HG03354 (cell line): Measurements from ENCODE around the gene HBA1.
"Not testable (repeated sequence)": the region's sequence is repeated elsewhere in the genome, so short reads cannot be mapped to it uniquely, and the experiment has no call there.

Source experiments
- ATAC-seq: cut with Tn5 transposase; IDR thresholded peaks from one replicate; pipeline ENCODE4 v1.9.1; 2021; ENCODE audit warnings: mild to moderate bottlenecking; ENCODE audit not compliant: unreplicated experiment, poor library complexity, severe bottlenecking

HBA1 gene

DNA sequence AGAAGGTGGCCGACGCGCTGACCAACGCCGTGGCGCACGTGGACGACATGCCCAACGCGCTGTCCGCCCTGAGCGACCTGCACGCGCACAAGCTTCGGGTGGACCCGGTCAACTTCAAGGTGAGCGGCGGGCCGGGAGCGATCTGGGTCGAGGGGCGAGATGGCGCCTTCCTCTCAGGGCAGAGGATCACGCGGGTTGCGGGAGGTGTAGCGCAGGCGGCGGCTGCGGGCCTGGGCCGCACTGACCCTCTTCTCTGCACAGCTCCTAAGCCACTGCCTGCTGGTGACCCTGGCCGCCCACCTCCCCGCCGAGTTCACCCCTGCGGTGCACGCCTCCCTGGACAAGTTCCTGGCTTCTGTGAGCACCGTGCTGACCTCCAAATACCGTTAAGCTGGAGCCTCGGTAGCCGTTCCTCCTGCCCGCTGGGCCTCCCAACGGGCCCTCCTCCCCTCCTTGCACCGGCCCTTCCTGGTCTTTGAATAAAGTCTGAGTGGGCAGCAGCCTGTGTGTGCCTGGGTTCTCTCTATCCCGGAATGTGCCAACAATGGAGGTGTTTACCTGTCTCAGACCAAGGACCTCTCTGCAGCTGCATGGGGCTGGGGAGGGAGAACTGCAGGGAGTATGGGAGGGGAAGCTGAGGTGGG is 3.1 kb upstream of the HBA1 start:
- ATAC-seq = not testable (repeated sequence)

DNA sequence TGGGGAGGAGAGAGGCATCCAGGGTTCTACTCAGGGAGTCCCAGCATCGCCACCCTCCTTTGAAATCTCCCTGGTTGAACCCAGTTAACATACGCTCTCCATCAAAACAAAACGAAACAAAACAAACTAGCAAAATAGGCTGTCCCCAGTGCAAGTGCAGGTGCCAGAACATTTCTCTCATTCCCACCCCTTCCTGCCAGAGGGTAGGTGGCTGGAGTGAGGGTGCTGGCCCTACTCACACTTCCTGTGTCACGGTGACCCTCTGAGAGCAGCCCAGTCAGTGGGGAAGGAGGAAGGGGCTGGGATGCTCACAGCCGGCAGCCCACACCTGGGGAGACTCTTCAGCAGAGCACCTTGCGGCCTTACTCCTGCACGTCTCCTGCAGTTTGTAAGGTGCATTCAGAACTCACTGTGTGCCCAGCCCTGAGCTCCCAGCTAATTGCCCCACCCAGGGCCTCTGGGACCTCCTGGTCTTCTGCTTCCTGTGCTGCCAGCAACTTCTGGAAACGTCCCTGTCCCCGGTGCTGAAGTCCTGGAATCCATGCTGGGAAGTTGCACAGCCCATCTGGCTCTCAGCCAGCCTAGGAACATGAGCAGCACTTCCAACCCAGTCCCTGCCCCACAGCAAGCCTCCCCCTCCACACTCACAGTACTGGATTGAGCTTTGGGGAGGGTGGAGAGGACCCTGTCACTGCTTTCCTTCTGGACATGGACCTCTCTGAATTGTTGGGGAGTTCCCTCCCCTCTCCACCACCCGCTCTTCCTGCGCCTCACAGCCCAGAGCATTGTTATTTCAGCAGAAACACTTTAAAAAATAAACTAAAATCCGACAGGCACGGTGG is 2.3 kb upstream of the HBA1 start:
- not testable (repeated sequence) for ATAC-seq

DNA sequence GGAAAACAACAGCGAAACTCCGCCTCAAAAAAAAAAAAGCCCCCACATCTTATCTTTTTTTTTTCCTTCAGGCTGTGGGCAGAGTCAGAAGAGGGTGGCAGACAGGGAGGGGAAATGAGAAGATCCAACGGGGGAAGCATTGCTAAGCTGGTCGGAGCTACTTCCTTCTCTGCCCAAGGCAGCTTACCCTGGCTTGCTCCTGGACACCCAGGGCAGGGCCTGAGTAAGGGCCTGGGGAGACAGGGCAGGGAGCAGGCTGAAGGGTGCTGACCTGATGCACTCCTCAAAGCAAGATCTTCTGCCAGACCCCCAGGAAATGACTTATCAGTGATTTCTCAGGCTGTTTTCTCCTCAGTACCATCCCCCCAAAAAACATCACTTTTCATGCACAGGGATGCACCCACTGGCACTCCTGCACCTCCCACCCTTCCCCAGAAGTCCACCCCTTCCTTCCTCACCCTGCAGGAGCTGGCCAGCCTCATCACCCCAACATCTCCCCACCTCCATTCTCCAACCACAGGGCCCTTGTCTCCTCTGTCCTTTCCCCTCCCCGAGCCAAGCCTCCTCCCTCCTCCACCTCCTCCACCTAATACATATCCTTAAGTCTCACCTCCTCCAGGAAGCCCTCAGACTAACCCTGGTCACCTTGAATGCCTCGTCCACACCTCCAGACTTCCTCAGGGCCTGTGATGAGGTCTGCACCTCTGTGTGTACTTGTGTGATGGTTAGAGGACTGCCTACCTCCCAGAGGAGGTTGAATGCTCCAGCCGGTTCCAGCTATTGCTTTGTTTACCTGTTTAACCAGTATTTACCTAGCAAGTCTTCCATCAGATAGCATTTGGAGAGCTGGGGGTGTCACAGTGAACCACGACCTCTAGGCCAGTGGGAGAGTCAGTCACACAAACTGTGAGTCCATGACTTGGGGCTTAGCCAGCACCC is 1.2 kb upstream of the HBA1 start:
- no peak for ATAC-seq

DNA sequence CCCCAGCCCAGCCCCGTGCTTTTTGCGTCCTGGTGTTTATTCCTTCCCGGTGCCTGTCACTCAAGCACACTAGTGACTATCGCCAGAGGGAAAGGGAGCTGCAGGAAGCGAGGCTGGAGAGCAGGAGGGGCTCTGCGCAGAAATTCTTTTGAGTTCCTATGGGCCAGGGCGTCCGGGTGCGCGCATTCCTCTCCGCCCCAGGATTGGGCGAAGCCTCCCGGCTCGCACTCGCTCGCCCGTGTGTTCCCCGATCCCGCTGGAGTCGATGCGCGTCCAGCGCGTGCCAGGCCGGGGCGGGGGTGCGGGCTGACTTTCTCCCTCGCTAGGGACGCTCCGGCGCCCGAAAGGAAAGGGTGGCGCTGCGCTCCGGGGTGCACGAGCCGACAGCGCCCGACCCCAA is 474 bp upstream of the HBA1 start:
- ATAC-seq = not testable (repeated sequence)

DNA sequence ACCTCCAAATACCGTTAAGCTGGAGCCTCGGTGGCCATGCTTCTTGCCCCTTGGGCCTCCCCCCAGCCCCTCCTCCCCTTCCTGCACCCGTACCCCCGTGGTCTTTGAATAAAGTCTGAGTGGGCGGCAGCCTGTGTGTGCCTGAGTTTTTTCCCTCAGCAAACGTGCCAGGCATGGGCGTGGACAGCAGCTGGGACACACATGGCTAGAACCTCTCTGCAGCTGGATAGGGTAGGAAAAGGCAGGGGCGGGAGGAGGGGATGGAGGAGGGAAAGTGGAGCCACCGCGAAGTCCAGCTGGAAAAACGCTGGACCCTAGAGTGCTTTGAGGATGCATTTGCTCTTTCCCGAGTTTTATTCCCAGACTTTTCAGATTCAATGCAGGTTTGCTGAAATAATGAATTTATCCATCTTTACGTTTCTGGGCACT is 928 bp downstream of the HBA1 start:
- no peak for ATAC-seq

DNA sequence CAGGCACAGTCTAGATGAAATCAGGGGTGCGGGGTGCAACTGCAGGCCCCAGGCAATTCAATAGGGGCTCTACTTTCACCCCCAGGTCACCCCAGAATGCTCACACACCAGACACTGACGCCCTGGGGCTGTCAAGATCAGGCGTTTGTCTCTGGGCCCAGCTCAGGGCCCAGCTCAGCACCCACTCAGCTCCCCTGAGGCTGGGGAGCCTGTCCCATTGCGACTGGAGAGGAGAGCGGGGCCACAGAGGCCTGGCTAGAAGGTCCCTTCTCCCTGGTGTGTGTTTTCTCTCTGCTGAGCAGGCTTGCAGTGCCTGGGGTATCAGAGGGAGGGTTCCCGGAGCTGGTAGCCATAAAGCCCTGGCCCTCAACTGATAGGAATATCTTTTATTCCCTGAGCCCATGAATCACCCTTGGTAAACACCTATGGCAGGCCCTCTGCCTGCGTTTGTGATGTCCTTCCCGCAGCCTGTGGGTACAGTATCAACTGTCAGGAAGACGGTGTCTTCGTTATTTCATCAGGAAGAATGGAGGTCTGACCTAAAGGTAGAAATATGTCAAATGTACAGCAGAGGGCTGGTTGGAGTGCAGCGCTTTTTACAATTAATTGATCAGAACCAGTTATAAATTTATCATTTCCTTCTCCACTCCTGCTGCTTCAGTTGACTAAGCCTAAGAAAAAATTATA is 1.6 kb downstream of the HBA1 start:
- no peak for ATAC-seq

DNA sequence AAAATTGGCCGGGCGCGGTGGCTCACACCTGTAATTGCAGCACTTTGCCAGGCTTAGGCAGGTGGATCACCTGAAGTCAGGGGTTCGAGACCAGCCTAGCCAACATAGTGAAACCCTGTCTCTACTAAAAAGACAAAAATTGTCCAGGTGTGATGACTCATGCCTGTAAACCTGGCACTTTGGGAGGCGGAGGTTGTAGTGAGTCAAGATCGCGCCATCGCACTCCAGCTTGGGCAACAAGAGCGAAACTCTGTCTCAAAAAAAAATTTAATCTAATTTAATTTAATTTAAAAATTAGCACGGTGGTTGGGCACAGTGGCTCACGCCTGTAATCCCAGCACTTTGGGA is 2.2 kb downstream of the HBA1 start:
- no peak for ATAC-seq

DNA sequence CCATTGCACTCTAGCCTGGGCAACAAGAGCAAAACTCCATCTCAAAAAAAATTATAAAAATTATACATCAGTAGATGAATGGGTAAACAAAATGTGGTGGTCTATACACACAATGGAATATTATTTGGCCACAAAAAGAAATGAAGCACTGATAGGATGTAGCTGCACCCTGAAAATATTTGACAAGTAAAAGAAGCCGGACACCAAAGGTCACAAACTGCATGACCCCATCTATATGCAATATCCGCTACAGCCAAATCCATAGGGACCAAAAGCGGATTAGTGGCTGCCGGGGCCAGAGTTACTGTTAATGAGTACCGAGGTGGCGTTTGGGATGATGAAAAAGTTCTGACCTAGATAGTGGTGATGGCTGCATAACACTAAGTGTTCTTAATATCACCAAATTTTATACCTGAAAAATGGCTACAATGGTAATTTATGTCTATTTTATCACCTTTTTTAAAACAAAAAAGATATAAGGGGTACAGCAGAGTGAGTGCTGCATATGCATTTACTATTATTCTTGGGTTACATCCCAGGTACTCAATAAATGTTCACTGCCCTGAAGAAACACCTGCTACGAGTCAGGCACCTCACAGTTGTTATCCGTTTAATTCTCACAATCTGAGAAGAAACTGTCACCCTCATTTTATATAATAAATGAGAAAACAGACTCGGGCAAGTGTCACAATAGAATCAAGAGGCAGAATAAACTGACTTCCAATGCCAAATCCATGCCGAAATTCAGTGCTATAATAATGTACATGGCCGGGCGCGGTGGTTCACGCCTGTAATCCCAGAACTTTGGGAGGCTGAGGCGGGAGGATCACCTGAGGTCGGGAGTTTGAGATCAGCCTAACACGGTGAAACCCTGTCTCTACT is 3.0 kb downstream of the HBA1 start:
- ATAC-seq = no peak

DNA sequence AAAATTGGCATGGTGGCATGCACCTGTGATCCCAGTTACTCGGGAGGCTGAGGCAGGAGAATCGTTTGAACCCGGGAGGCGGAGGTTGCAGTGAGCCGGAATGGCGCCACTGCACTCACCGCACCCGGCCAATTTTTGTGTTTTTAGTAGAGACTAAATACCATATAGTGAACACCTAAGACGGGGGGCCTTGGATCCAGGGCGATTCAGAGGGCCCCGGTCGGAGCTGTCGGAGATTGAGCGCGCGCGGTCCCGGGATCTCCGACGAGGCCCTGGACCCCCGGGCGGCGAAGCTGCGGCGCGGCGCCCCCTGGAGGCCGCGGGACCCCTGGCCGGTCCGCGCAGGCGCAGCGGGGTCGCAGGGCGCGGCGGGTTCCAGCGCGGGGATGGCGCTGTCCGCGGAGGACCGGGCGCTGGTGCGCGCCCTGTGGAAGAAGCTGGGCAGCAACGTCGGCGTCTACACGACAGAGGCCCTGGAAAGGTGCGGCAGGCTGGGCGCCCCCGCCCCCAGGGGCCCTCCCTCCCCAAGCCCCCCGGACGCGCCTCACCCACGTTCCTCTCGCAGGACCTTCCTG is 3.7 kb downstream of the HBA1 start, which contains the start of gene HBQ1:
HBQ1 (plus strand) TSS at position 359 of the 575 bp plus-strand sequence; CDS start at position 387, 28 bp downstream.
- no peak for ATAC-seq

DNA sequence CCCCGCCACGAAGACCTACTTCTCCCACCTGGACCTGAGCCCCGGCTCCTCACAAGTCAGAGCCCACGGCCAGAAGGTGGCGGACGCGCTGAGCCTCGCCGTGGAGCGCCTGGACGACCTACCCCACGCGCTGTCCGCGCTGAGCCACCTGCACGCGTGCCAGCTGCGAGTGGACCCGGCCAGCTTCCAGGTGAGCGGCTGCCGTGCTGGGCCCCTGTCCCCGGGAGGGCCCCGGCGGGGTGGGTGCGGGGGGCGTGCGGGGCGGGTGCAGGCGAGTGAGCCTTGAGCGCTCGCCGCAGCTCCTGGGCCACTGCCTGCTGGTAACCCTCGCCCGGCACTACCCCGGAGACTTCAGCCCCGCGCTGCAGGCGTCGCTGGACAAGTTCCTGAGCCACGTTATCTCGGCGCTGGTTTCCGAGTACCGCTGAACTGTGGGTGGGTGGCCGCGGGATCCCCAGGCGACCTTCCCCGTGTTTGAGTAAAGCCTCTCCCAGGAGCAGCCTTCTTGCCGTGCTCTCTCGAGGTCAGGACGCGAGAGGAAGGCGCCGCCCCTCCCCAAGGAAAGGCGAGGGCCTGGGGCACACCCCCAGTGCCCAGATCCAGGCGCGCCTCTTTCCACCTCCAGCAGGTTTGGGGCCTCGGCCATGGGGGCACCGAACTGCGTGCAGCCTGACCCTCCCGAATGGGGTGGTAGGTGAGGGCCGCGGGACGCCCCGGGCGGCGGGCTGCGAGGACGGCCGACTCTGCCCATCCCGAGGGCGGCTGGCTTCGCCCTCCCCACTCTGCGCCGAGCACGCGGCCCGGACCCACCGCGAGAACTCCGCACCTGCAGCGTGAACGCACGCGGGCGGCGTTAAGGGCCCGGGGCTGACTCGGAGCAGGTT is 4.4 kb downstream of the HBA1 start:
- peak; percentile 53 for ATAC-seq

DNA sequence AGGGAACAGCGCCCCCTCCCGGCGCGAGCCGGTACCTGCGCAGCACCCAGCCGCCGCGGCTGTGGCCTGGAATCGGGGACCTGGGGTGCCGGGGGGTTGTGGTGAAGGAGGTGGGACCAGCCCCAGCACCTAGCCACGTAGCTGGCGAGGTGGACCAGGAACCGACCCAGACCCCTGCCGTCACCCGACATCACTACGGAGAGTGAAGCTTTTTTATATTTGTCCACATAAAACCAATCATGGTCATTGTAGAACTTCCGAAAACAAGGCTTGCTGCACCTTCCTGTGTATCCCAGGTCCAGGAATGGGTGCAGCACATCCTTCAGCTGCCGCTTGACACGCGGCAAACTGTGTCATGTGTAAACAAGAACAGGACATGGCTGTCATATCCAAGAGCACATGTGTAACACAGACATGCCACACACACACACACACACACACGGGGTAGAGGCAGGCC is 5.1 kb downstream of the HBA1 start:
- ATAC-seq = no peak

DNA sequence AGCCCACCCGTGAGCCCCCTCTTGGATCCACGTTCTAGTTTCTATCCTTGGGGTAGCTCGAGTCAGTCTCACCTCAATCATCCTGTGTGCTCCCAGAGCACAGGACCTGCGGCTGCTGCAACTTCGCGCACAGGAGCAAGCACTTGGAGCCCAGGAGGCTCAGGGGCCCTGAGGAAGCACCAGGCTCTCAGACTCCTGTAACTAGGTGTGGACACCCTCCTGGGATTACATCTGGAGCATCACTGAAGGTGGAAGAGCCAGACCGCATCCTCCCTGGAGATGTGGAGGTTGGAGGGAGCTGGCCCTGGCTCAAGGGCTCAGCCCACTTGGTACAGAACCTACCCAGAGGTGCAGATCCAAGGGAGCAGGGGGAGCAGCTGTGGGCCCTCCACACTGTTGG is 6.5 kb downstream of the HBA1 start:
- no peak for ATAC-seq

DNA sequence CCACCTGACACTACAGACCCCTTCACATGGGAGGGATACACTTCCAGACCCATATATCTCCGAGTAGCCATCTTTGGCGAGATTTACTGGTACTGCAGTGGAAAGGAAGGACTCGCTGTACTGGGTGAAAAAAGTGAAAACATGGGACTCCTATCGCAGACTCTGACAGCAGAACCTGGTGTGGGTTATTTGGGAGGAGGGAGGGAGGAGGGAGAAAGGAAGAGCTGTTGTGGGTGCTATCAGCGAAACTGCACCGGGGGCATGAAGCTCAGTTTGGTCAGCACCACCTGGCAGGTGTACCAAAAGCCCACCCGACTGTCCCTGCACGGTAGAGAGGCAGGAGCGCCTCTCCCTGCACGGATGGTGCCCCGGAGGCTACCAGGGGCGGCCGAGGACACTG is 8.7 kb downstream of the HBA1 start:
- ATAC-seq = no peak

DNA sequence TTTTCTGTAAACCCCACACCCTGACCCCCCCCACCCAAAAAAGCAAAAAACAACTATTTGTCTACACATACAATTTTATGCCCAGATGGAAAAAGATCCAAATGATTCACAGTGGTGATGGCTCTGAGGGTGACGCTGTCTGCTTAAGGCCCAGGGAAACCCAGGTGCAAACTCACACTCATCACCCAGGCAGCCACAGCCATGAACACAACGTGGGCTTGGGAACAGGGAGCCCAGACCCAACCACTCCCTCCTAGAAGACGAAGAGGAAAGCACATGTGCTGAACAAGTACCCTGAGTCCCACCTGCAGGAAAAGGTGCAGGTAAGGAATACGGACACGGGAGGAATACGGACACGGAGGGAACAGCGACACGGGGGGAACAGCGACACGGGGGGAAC is 9.2 kb downstream of the HBA1 start:
- ATAC-seq = no peak

DNA sequence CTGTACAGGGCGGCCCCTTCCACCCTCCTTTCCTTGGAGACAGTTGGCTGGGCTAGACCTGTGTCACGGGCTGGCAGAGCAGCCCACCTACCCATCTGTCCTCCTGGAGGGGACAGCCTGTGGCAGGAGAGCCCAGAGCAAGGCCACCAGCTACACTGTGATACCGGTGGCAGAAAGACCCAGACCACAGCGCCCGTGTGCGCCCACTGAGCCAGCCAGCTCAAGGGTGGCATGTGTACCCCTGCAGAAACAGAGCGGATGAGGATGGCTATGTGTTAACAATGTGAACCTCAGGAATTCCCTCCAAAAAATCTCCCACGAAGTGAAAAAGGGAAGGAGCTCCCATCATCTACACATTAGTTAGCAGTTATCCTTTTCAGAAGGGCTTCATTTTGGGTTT is 10.8 kb downstream of the HBA1 start:
- ATAC-seq = no peak

DNA sequence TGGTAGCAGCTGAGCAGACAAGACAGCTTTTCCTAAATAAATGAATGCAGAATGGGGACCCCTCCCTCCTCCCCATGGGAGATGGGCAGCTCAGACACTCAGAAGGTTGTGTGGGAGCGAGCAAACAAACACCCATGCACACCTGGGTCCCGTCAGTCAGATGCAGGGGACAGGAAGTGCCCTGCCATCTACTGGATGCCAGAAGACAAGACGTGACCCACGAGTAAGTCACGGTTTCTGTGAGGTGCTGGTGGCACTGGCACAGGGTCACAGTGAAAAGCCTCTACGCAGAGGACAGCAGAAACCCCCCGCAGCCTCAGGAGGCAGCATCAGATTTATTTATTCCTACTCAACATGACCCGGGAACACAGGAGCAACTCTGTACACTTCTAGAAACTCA is 12.2 kb downstream of the HBA1 start:
- ATAC-seq = no peak

DNA sequence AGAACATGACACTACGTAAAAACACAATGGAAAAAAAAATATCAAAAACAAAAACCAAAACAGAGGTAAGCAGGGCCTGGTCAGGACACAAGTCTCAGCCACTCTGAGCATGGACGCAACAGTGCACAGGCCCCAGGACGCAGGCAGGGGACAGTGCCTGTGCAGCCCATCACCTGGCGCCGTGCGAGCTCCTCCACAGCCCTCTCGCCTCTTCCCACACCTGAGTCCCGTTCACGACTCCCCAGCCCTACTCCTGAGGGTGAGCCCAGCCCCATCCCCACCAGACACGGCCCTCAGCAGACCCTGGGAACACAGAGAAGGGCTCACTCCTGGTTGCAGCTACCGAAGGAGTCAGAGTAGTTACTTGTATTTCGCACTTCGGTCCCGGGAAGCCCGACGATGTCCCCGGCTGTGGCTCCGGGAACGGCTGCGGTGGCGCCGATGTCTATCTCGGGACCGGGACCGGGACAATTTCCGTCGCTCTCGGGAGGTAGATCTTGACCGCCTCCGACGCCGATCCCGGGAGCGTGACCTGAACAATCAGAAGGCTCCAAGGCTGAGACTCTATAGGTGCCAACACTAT is 13.2 kb downstream of the HBA1 start:
- no peak for ATAC-seq
